Liver (tissue), 3 donors: ENCODE results near the gene CLBA1.
"Not testable (repeated sequence)": the region's sequence is repeated elsewhere in the genome, so short reads cannot be mapped to it uniquely, and the experiment has no call there.

ENCODE experiments used
- ATF3 ChIP-seq: IDR thresholded peaks from 2 replicates; pipeline ENCODE4 v1.6.1; 2016; ENCODE audit warnings: antibody characterized with exemption
- CTCF ChIP-seq: fragments of 150-350 bp; IDR thresholded peaks from 2 replicates; pipeline ENCODE4 v1.5.1; 2017; ENCODE audit warnings: improper control_type of control experiment, low read depth, low read length; ENCODE audit not compliant: missing input control
- GABPA ChIP-seq, 2 donors: IDR thresholded peaks in 1 of 2; conservative IDR thresholded peaks in 1 of 2; 2 replicates each; pipeline ENCODE4 v1.6.1; 2016; ENCODE audit warnings: antibody characterized with exemption in 2 of 2, mild to moderate bottlenecking in 1 of 2, moderate library complexity in 1 of 2
- JUND ChIP-seq, 2 donors: IDR thresholded peaks; 2 replicates each; pipeline ENCODE4 v1.6.1; 2016; ENCODE audit warnings: antibody characterized with exemption in 2 of 2
- RAD21 ChIP-seq, 2 donors: IDR thresholded peaks; 2 replicates each; pipeline ENCODE4 v1.6.1; 2016; ENCODE audit warnings: antibody characterized with exemption in 2 of 2, mild to moderate bottlenecking in 2 of 2
- SP1 ChIP-seq: IDR thresholded peaks from 2 replicates; pipeline ENCODE4 v1.6.1; 2018; ENCODE audit warnings: antibody characterized with exemption, mild to moderate bottlenecking
- YY1 ChIP-seq: IDR thresholded peaks from 2 replicates; pipeline ENCODE4 v1.6.1; 2016; ENCODE audit warnings: antibody characterized with exemption, mild to moderate bottlenecking
- TF ChIP-seq, protein P1 (sequence below): IDR thresholded peaks from 2 replicates; pipeline ENCODE4 v1.6.1; 2016; ENCODE audit warnings: antibody characterized with exemption
- donor health status: healthy.
- donor health status: healthy.

DNA sequence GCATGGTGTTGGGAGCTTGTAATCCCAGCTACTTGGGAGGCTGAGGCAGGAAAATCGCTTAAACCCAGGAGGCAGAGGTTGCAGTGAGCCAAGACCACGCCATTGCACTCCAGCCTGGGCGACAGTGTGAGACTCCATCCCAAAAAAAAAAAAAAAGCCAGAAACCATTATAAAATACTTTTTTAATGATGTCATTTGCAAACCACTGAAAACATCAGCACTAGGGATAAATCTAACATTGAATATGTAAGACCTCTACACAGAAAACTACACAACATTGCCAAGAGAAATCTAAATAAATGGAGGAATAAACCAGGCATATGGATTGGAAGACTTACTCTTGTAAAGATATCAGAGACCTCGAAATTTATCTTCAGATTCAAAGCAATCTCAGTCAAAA, 42.1 kb downstream of the CLBA1 start:
- not testable (repeated sequence) for TF ChIP-seq RAD21 (IDR thresholded peaks at IDR 0.05); CTCF; GABPA (IDR thresholded peaks at IDR 0.05 in 1 of 2, conservative IDR thresholded peaks at IDR 0.05 in 1 of 2); SP1; JUND (IDR thresholded peaks at IDR 0.05); YY1; ATF3
- TF ChIP-seq, protein P1, sequence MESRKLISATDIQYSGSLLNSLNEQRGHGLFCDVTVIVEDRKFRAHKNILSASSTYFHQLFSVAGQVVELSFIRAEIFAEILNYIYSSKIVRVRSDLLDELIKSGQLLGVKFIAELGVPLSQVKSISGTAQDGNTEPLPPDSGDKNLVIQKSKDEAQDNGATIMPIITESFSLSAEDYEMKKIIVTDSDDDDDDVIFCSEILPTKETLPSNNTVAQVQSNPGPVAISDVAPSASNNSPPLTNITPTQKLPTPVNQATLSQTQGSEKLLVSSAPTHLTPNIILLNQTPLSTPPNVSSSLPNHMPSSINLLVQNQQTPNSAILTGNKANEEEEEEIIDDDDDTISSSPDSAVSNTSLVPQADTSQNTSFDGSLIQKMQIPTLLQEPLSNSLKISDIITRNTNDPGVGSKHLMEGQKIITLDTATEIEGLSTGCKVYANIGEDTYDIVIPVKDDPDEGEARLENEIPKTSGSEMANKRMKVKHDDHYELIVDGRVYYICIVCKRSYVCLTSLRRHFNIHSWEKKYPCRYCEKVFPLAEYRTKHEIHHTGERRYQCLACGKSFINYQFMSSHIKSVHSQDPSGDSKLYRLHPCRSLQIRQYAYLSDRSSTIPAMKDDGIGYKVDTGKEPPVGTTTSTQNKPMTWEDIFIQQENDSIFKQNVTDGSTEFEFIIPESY = not testable (repeated sequence)
